GM10266 (cell line): Measurements from ENCODE around the gene LHX2.

Experiments
- DNase-seq: peaks from one replicate; pipeline ENCODE4 v3.0.0; 2012; ENCODE audit errors: extremely low spot score
- CTCF ChIP-seq: IDR thresholded peaks from 2 replicates; pipeline ENCODE4 v1.5.1; 2012; ENCODE audit warnings: mild to moderate bottlenecking, low read depth; ENCODE audit not compliant: control insufficient read depth, insufficient read depth; ENCODE audit errors: missing control alignments

Gene LHX2

GRCh38 chr9:124005029-124005771 lies 6.4 kb upstream of the LHX2 start:
- no peak for DNase-seq
- TF ChIP-seq CTCF: no peak

GRCh38 chr9:124006448-124007361 lies 4.9 kb upstream of the LHX2 start:
- no peak for TF ChIP-seq CTCF
- DNase-seq: peak; percentile 64

GRCh38 chr9:124007565-124008302 lies 3.8 kb upstream of the LHX2 start:
- no peak for TF ChIP-seq CTCF

DNA sequence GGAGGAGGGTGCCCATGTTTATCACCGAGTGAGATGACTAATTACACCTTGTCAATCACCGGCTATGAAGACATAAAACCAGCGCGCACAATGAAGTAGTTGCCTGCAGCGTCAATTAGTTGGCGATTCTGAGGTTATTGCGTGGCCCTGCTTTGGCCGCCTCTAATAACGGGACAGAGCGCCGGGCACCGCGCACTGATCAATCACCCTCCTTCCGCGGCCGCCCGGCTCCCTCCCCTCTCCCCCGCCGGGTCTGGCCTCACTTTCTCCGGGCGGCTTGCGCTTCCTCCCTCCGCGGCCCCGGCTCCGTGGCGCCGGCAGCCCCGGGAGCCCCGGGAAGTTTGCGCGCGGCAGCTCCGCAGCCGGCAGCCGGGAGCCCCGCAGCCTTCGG lies 3.3 kb upstream of the LHX2 start:
- DNase-seq: no peak
- TF ChIP-seq CTCF: no peak

More at GRCh38 chr9:124007565-124008302, 3.8 kb upstream of the LHX2 start:
- DNase-seq: no peak

DNA sequence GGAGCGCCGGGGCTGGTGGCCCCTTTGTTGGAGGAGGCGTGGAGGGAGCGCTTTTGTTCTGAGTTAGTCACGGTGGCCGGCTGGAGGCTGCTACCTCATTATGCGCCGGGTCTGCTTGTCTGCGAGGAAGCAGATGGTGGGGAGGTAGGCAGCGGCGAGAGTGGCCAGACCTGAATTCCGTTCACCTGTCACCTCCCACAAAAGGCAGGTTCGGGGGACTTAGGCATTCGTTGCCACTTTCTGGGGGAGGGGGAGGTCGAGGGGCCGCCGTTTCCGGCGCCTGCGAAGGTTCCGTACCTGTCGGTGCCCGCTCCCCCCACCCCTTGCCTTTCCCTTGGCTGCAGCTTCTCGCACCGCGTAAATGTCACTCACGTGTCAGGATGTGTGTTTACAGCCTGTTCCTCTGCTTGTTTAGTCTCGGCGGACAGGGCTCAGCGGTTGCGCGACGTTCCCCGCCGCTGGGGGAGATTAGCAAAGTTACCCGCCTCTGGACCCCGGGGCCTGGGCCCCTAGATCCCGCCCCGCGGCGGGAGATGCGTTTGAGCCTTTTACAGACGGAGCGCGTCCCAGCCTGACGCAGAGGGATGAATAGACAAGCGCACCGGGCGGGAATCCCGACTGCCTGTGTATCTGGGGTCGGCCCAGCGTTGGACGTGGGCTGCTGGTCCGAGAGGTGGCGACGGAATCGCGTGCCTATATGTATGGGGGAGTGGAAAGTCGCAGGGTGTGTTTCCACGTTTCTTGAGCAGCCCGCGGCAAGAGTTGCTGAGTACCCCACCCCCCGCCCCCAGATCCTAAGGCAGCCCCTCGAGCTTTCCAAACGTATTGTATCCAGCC lies 2.7 kb upstream of the LHX2 start:
- no peak for DNase-seq
- TF ChIP-seq CTCF: no peak

DNA sequence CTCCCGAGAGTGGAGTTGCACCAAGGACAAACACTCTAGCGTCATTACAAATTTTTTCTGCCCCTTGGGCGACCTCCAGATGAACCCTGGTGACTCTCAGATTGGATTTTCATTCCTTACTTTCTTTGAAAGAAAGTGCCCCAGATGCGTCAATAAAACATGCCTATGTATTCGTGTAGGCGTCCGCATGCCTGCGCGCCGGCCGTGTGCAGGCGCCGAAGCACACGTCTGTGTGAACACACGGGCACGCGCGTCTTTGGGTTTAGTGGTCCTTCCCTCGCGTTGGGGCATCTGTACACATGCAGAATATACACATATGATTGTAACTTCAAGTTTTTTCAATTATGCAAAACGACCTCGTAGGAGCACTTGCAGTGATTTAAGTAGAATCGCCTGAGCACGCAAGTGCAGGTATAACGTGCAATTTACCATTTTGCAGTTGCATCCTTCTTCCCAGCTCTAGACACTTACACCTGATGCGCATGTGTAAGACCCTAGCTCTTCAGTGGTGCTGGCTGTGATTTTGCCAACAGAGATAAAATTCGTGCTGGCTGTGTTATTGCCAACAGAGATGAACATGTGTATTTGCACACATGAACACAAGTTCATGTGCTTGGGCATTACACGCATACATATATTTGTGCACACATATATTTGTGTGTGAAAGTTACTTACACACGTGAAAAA lies 1.9 kb upstream of the LHX2 start:
- DNase-seq: no peak
- TF ChIP-seq CTCF: no peak
